ENCODE data around the gene RGS8. TPM values are rescaled to one million over a fixed set of nuclear protein-coding genes. Genes with fewer than 3 reads are reported as not detected.
"Not testable (repeated sequence)": the region's sequence is repeated elsewhere in the genome, so short reads cannot be mapped to it uniquely, and the experiment has no call there.

The RGS8 gene
- total RNA-seq, 3 donors from 2014 or later: not detected

GRCh38 chr1:182703539-182703938, 19.2 kb upstream of the RGS8 start:
- no peak overlapping the region for H3K4me3 ChIP-seq
- TF ChIP-seq POLR2AphosphoS5 (IDR thresholded peaks at IDR 0.05): no peak
- TF ChIP-seq, protein P1, sequence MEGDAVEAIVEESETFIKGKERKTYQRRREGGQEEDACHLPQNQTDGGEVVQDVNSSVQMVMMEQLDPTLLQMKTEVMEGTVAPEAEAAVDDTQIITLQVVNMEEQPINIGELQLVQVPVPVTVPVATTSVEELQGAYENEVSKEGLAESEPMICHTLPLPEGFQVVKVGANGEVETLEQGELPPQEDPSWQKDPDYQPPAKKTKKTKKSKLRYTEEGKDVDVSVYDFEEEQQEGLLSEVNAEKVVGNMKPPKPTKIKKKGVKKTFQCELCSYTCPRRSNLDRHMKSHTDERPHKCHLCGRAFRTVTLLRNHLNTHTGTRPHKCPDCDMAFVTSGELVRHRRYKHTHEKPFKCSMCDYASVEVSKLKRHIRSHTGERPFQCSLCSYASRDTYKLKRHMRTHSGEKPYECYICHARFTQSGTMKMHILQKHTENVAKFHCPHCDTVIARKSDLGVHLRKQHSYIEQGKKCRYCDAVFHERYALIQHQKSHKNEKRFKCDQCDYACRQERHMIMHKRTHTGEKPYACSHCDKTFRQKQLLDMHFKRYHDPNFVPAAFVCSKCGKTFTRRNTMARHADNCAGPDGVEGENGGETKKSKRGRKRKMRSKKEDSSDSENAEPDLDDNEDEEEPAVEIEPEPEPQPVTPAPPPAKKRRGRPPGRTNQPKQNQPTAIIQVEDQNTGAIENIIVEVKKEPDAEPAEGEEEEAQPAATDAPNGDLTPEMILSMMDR (IDR thresholded peaks at IDR 0.05): no peak
- TF ChIP-seq POLR2A (IDR thresholded peaks at IDR 0.05): no peak
- no peaks in the 10 kb centered on the region for H3K27me3 ChIP-seq
- H3K27ac ChIP-seq: no peak overlapping the region
- no peaks in the 10 kb centered on the region for H3K4me1 ChIP-seq
- no peaks in the 10 kb centered on the region for H3K9me3 ChIP-seq
- intact Hi-C loops (cut with DNase I; ENCODE audit: low total_unique reads): no loop called here
- H3K36me3 ChIP-seq: no peaks in the 10 kb centered on the region
- no peak for DNase-seq (ENCODE audit: low spot score in 2 of 2)

- intact Hi-C loops (cut with DNase I; ENCODE audit: low total_unique reads): no loop called here
- Histone ChIP-seq H3K36me3 (no peaks in the 10 kb centered on the region), H3K27ac (no peak overlapping the region), H3K4me3 (no peak overlapping the region), H3K4me1 (no peaks in the 10 kb centered on the region), H3K27me3 (no peaks in the 10 kb centered on the region), H3K9me3 (no peaks in the 10 kb centered on the region)
- DNase-seq (ENCODE audit: low spot score in 2 of 2): no peak
- TF ChIP-seq, protein P1 (IDR thresholded peaks at IDR 0.05): no peak
- TF ChIP-seq POLR2AphosphoS5 (IDR thresholded peaks at IDR 0.05): no peak
- TF ChIP-seq POLR2A (IDR thresholded peaks at IDR 0.05): no peak
Measured at GRCh38 chr1:182702826-182703524, 18.6 kb upstream of the RGS8 start.

DNA sequence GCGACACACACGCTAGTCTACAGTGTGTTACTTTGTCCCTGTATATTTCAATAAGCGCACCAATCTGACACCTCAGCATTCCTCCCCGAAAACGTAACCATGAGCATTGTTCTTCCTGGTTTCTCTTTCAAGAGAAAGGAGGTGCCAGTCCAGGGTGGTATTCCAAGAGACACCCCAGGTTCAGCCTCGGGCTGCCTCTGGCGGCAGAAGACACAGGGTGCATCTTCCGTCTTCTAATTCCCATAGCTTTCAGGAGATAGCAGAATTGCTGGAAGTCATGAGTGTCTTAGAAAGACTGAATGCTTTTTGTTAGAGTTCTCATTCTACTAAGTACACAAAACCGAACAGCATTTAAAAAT, 15.9 kb upstream of the RGS8 start:
- H3K4me3 ChIP-seq: no peak overlapping the region

GRCh38 chr1:182699393-182700350, 15.3 kb upstream of the RGS8 start:
- no peak for DNase-seq (ENCODE audit: low spot score in 2 of 2)
- intact Hi-C loops (cut with DNase I; ENCODE audit: low total_unique reads): no loop called here
- no peaks in the 10 kb centered on the region for H3K4me1 ChIP-seq
- H3K4me3 ChIP-seq: no peak overlapping the region
- no peaks in the 10 kb centered on the region for H3K9me3 ChIP-seq
- no peak for TF ChIP-seq POLR2A (IDR thresholded peaks at IDR 0.05)
- TF ChIP-seq, protein P1 (IDR thresholded peaks at IDR 0.05): no peak
- TF ChIP-seq POLR2AphosphoS5 (IDR thresholded peaks at IDR 0.05): no peak
- no peaks in the 10 kb centered on the region for H3K27me3 ChIP-seq
- H3K36me3 ChIP-seq: no peaks in the 10 kb centered on the region
- H3K27ac ChIP-seq: no peak overlapping the region

More for the DNA sequence above, 15.9 kb upstream of the RGS8 start:
- TF ChIP-seq POLR2A (IDR thresholded peaks at IDR 0.05): no peak
- TF ChIP-seq, protein P1 (IDR thresholded peaks at IDR 0.05): no peak
- no peak for TF ChIP-seq POLR2AphosphoS5 (IDR thresholded peaks at IDR 0.05)
- Histone ChIP-seq H3K27ac (no peak overlapping the region), H3K36me3 (no peaks in the 10 kb centered on the region), H3K27me3 (no peaks in the 10 kb centered on the region), H3K9me3 (no peaks in the 10 kb centered on the region), H3K4me1 (no peaks in the 10 kb centered on the region)
- intact Hi-C loops (cut with DNase I; ENCODE audit: low total_unique reads): no loop called here
- DNase-seq (ENCODE audit: low spot score in 2 of 2): no peak

GRCh38 chr1:182698971-182699370, 14.6 kb upstream of the RGS8 start:
- Histone ChIP-seq H3K9me3 (no peaks in the 10 kb centered on the region), H3K27me3 (no peaks in the 10 kb centered on the region), H3K27ac (no peak overlapping the region), H3K36me3 (no peaks in the 10 kb centered on the region), H3K4me1 (no peaks in the 10 kb centered on the region), H3K4me3 (no peak overlapping the region)
- no peak for DNase-seq (ENCODE audit: low spot score in 2 of 2)
- TF ChIP-seq POLR2AphosphoS5 (IDR thresholded peaks at IDR 0.05) (no peak), POLR2A (IDR thresholded peaks at IDR 0.05) (no peak)
- TF ChIP-seq, protein P1 (IDR thresholded peaks at IDR 0.05): no peak
- intact Hi-C loops (cut with DNase I; ENCODE audit: low total_unique reads): no loop called here

DNA sequence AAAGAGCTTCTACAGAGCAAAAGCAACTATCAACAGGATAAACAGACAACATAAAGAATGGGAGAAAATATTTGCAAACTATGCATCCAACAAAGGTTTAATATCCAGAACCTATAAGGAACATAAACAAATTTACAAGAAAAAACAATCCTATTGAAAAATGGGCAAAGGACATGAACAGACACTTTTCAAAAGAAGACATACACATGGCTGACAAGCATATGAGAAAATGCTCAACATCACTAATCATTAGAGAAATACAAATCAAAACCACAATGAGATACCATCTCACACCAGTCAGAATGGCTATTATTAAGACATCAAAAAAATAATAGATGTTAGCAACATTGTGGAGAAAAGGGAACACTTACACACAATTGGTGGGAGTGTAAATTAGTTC, 8.8 kb upstream of the RGS8 start:
- H3K9me3 ChIP-seq; intact Hi-C loops (cut with DNase I; ENCODE audit: low total_unique reads); DNase-seq (ENCODE audit: low spot score in 2 of 2); H3K36me3 ChIP-seq; H3K4me3 ChIP-seq; H3K27me3 ChIP-seq; H3K27ac ChIP-seq; H3K4me1 ChIP-seq: not testable (repeated sequence)

Measured in breast epithelium (tissue), 4 donors.